Gastrocnemius medialis (tissue), 4 donors: ENCODE results near the gene OSCP1. TPM values are rescaled to one million over a fixed set of nuclear protein-coding genes. Genes with fewer than 3 reads are reported as not detected.

Experiments used
- ATAC-seq, 2 donors: fragments of 150-250 bp; one replicate each; pipeline ENCODE4 v1.9.1; 2016
- DNase-seq, 2 donors: peaks; one replicate each; pipeline ENCODE4 v3.0.0-alpha.2; 2019
- H3K27ac ChIP-seq, 4 donors: fragments of 200-600 bp; sonication (generic); 1 replicate in 1 of 4; 2 replicates in 3 of 4; pipeline ENCODE4 v1.5.1; 2016 to 2018; ENCODE audit warnings: mild to moderate bottlenecking in 2 of 4, moderate library complexity in 1 of 4
- H3K27me3 ChIP-seq, 3 donors: fragments of 200-600 bp; sonication (generic) in 2 of 3; 1 replicate in 1 of 3; 2 replicates in 2 of 3; pipeline versions ENCODE4 v1.5.1 to v1.6.0; 2016 to 2019; ENCODE audit warnings: mild to moderate bottlenecking in 1 of 3, moderate library complexity in 1 of 3
- H3K36me3 ChIP-seq, 2 donors: fragments of 200-600 bp; sonication (generic) in 1 of 2; one replicate each; pipeline ENCODE4 v1.5.1; 2017 to 2018
- H3K4me1 ChIP-seq, 2 donors: fragments of 200-600 bp; sonication (generic) in 1 of 2; one replicate each; pipeline ENCODE4 v1.5.1; 2016 to 2017; ENCODE audit warnings: mild to moderate bottlenecking in 2 of 2
- H3K4me3 ChIP-seq, 4 donors: fragments of 200-600 bp; sonication (generic) in 3 of 4; 1 replicate in 1 of 4; 2 replicates in 3 of 4; pipeline ENCODE4 v1.5.1; 2016 to 2019; ENCODE audit warnings: mild to moderate bottlenecking in 2 of 4
- H3K9me3 ChIP-seq, 3 donors: fragments of 200-600 bp; sonication (generic) in 2 of 3; 1 replicate in 1 of 3; 2 replicates in 2 of 3; pipeline ENCODE4 v1.5.1; 2016 to 2019
- POLR2A ChIP-seq, 2 donors: fragments of 450-650 bp; IDR thresholded peaks; one replicate each; pipeline ENCODE4 v1.6.1; 2017; ENCODE audit warnings: antibody characterized with exemption in 2 of 2, mild to moderate bottlenecking in 2 of 2, moderate library complexity in 2 of 2
- in situ Hi-C, 4 donors: fragments of 200-750 bp; cut with MboI; loops; one replicate each; pipeline versions ENCODE4 v1.15.0 to v1.8.0; 2017; ENCODE audit warnings: low sequenced_read_pairs in 4 of 4
- intact Hi-C: fragments of 100-400 bp; cut with DNase I; formaldehyde crosslinking; loops from one replicate; pipeline ENCODE4 v1.15.1; 2023; ENCODE audit warnings: low total_unique reads
- total RNA-seq, 4 donors: library from RNA; depleted of rRNA; stranded (reverse); fragments of >200 nt; gene quantifications; one replicate each; pipeline versions ENCODE4 v1.1.0 to v1.2.3, GENCODE V29; 2016
- TF ChIP-seq, protein P1 (sequence below), 5 experiments: fragments of 450-650 bp in 3 of 5; fragments of 200-600 bp in 2 of 5; sonication (generic) in 2 of 5; IDR thresholded peaks in 4 of 5; conservative IDR thresholded peaks in 1 of 5; 1 replicate in 4 of 5; 2 replicates in 1 of 5; pipeline ENCODE4 v1.5.1; 2016 to 2019; ENCODE audit warnings: antibody characterized with exemption in 5 of 5, mild to moderate bottlenecking in 3 of 5, moderate library complexity in 3 of 5

Gene OSCP1
- total RNA-seq, 4 donors from 2014 or later, result 3.3 to 6.7 (median 4.7) TPM

DNA sequence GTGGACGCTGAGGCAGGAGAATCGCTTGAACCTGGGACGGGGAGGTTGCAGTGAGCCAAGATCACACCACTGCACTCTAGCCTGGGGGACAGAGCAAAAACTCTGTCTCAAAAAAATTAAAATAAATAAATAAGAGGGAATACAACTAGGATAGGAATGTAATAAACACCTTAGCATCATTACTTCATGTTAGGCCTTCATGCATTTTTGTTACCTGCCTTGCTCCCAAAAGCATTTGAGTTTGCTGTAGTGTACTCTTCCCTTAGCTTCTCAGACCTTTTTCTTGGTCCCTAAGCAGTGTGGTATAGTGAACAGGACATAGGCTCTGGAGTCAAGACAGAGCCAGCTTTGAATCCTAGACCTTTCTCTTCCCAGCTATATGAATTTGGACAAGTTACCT lies 2.8 kb upstream of the OSCP1 start:
- peaks cover 0 to 41% of the 10 kb centered on the region in 2 donors for H3K36me3 ChIP-seq
- no peaks in the 10 kb centered on the region for H3K27me3 ChIP-seq
- TF ChIP-seq POLR2A (IDR thresholded peaks at IDR 0.05), result no peak
- TF ChIP-seq, protein P1, sequence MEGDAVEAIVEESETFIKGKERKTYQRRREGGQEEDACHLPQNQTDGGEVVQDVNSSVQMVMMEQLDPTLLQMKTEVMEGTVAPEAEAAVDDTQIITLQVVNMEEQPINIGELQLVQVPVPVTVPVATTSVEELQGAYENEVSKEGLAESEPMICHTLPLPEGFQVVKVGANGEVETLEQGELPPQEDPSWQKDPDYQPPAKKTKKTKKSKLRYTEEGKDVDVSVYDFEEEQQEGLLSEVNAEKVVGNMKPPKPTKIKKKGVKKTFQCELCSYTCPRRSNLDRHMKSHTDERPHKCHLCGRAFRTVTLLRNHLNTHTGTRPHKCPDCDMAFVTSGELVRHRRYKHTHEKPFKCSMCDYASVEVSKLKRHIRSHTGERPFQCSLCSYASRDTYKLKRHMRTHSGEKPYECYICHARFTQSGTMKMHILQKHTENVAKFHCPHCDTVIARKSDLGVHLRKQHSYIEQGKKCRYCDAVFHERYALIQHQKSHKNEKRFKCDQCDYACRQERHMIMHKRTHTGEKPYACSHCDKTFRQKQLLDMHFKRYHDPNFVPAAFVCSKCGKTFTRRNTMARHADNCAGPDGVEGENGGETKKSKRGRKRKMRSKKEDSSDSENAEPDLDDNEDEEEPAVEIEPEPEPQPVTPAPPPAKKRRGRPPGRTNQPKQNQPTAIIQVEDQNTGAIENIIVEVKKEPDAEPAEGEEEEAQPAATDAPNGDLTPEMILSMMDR (IDR thresholded peaks at IDR 0.05 in 4 of 5, conservative IDR thresholded peaks at IDR 0.05 in 1 of 5), result no peak
- intact Hi-C loops (no loop called here), in situ Hi-C loops (no loop called here)
- H3K4me3 ChIP-seq, result no peak overlapping the region
- H3K27ac ChIP-seq, result no peak overlapping the region
- DNase-seq (no peak), ATAC-seq (no peak)
- H3K9me3 ChIP-seq, result no peaks in the 10 kb centered on the region
- peaks cover 5 to 11% of the 10 kb centered on the region in 2 donors for H3K4me1 ChIP-seq

GRCh38 chr1:36450919-36451305 lies 661 bp upstream of the OSCP1 start:
- peak overlapping the region; percentile 73 to 85 (median 76) for H3K4me3 ChIP-seq
- peaks cover 0 to 19% of the 10 kb centered on the region in 2 donors for H3K36me3 ChIP-seq
- H3K4me1 ChIP-seq, result peaks cover 5 to 11% of the 10 kb centered on the region in 2 donors
- ATAC-seq (peak in 1 of 2 donors; percentile 9), DNase-seq (no peak)
- TF ChIP-seq POLR2A (IDR thresholded peaks at IDR 0.05), result no peak
- TF ChIP-seq, protein P1 (IDR thresholded peaks at IDR 0.05 in 4 of 5, conservative IDR thresholded peaks at IDR 0.05 in 1 of 5), result no peak
- intact Hi-C loops, result loop anchor here (1.0 kb wide), 1 partner anchor 13 kb away; the partner anchor contains the start of gene MRPS15
- no peaks in the 10 kb centered on the region for H3K27me3 ChIP-seq
- H3K9me3 ChIP-seq, result no peaks in the 10 kb centered on the region
- in situ Hi-C loops, result no loop called here
- peak overlapping the region; percentile 90 to 97 (median 95) for H3K27ac ChIP-seq

DNA sequence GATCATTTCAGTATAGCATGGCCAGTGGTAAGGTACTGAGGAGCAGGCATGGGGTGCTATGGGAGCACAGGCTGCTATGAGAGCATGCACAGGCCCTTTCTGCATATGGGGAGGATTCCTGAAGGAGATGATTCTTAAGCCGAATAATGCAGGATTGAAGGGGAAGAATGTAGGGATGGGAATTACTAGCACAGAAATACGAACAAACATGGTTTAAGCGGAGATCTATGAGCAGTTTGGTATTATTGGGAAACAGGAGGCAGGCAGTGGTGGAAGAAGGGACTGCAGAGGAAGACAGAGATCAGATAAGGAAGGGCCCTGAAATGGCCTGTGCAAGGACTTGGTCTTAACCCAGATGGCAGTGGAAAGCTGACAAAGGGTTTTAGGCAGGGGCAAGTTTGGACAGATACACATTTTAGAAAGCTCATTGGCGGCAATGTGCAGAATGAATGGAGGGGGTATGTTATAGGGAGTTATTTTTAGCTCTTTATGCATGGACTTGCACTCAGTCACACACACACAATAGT lies 1.7 kb downstream of the OSCP1 start:
- no peaks in the 10 kb centered on the region for H3K9me3 ChIP-seq
- no peak overlapping the region for H3K27ac ChIP-seq
- no peaks in the 10 kb centered on the region for H3K36me3 ChIP-seq
- in situ Hi-C loops, result no loop called here
- H3K27me3 ChIP-seq, result no peaks in the 10 kb centered on the region
- TF ChIP-seq, protein P1 (IDR thresholded peaks at IDR 0.05 in 4 of 5, conservative IDR thresholded peaks at IDR 0.05 in 1 of 5), result no peak
- no peak for TF ChIP-seq POLR2A (IDR thresholded peaks at IDR 0.05)
- intact Hi-C loops, result no loop called here
- H3K4me1 ChIP-seq, result peaks cover 5 to 11% of the 10 kb centered on the region in 2 donors
- ATAC-seq, result no peak
- no peak overlapping the region for H3K4me3 ChIP-seq
- no peak for DNase-seq

- Histone ChIP-seq H3K36me3 (no peaks in the 10 kb centered on the region), H3K4me1 (peaks cover 5 to 11% of the 10 kb centered on the region in 2 donors), H3K4me3 (no peak overlapping the region), H3K9me3 (no peaks in the 10 kb centered on the region), H3K27me3 (no peaks in the 10 kb centered on the region), H3K27ac (no peak overlapping the region)
- in situ Hi-C loops (no loop called here), intact Hi-C loops (no loop called here)
- TF ChIP-seq POLR2A (IDR thresholded peaks at IDR 0.05), result no peak
- ATAC-seq (no peak), DNase-seq (no peak)
These were observed 2.8 kb downstream of the OSCP1 start for GRCh38 chr1:36447450-36447849.

DNA sequence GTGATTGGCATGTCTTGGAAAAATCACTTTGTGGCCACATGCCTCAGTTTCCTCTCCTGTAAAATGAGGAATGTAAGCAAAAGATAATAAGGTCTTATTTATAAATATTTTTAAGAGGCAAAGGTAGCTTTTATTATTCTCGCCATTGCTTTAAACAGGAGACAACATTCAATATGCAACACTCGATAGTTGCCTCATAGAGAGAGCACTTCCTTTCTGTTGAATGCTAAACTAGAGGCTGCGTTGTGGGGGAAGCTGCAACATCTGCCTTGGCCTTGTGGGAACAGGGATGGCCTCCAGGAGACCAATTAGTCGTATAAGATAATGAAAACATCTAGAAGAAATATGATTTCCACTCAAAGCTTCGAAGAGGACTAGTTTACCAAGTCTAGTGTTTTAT lies 3.5 kb downstream of the OSCP1 start:
- DNase-seq (no peak), ATAC-seq (no peak)
- H3K27me3 ChIP-seq, result no peaks in the 10 kb centered on the region
- H3K27ac ChIP-seq, result no peak overlapping the region
- no peak for TF ChIP-seq POLR2A (IDR thresholded peaks at IDR 0.05)
- TF ChIP-seq, protein P1 (IDR thresholded peaks at IDR 0.05 in 4 of 5, conservative IDR thresholded peaks at IDR 0.05 in 1 of 5), result no peak
- H3K4me1 ChIP-seq, result peaks cover 5 to 11% of the 10 kb centered on the region in 2 donors
- H3K36me3 ChIP-seq, result no peaks in the 10 kb centered on the region
- in situ Hi-C loops, result no loop called here
- no peaks in the 10 kb centered on the region for H3K9me3 ChIP-seq
- no peak overlapping the region for H3K4me3 ChIP-seq
- intact Hi-C loops, result no loop called here
